WI38 (cell line): ENCODE measurements around the gene OMG.
"Not testable (repeated sequence)": the region's sequence is repeated elsewhere in the genome, so short reads cannot be mapped to it uniquely, and the experiment has no call there.

Experiments
- H3K4me3 ChIP-seq: 2 replicates; pipeline ENCODE4 v1.5.1; 2011; ENCODE audit warnings: low read depth, mild to moderate bottlenecking, control low read depth, low read length
- TF ChIP-seq, protein P1 (sequence below): IDR thresholded peaks from 2 replicates; pipeline ENCODE4 v1.5.1; 2012; ENCODE audit warnings: low read depth, mild to moderate bottlenecking, control low read depth, low read length

OMG gene

DNA sequence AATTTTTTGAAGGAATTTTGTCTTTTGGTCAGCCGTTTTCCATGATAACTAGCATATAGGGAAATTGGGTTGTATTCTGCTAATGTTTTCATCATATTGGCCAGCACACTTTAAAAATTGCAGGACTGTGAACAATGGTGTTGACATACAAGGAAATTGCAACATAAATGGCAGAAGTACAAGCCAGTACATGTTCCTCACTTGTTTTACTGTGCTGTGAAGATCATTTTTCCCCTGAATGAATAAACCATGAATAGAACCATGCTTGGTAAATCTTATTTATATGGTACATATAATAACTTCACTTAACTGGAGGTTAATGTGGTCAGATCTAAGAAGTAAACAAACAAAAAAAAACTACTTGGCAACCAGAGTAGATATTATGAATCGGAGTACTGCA, 22.8 kb downstream of the OMG start:
- TF ChIP-seq, protein P1, sequence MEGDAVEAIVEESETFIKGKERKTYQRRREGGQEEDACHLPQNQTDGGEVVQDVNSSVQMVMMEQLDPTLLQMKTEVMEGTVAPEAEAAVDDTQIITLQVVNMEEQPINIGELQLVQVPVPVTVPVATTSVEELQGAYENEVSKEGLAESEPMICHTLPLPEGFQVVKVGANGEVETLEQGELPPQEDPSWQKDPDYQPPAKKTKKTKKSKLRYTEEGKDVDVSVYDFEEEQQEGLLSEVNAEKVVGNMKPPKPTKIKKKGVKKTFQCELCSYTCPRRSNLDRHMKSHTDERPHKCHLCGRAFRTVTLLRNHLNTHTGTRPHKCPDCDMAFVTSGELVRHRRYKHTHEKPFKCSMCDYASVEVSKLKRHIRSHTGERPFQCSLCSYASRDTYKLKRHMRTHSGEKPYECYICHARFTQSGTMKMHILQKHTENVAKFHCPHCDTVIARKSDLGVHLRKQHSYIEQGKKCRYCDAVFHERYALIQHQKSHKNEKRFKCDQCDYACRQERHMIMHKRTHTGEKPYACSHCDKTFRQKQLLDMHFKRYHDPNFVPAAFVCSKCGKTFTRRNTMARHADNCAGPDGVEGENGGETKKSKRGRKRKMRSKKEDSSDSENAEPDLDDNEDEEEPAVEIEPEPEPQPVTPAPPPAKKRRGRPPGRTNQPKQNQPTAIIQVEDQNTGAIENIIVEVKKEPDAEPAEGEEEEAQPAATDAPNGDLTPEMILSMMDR = no peak
- no peak overlapping the region for H3K4me3 ChIP-seq

DNA sequence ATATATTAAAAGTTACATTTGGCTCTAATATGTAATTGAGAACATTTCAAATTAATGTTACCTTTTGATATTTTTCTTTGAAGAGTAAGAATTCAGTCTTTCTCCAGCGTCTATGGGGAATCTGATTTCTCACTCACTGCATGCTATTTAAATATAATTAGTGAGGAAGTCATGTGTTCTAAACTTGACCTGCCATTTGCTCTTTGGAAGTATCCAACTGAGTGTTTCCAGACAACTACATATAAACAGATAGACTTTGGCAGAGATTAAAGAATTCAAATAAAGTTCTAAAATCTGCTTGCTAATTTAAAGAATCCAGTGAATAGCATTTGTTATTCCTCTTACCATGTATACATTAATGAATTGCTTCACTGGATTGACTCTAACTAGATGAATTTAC, 23.5 kb downstream of the OMG start:
- TF ChIP-seq, protein P1 = no peak
- H3K4me3 ChIP-seq = no peak overlapping the region

DNA sequence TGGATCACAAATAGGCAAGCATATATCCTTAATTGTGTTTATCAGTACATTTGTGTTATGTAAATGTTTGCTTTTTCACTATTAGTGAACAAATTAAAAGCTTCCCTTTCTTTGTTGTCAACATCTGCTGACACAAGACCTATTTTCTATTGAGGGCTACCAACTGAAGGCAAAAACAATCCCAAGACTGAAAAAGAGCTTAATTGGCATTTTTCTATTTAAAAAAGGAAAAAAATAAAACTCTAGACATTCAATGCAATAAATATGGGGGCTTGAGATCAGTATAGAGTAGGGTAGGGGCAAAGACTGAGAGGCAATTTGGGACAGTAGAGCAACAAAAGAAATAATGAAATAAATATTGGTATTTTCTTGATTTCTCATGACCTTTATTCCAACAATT, 24.2 kb downstream of the OMG start:
- TF ChIP-seq, protein P1 = no peak
- no peak overlapping the region for H3K4me3 ChIP-seq

DNA sequence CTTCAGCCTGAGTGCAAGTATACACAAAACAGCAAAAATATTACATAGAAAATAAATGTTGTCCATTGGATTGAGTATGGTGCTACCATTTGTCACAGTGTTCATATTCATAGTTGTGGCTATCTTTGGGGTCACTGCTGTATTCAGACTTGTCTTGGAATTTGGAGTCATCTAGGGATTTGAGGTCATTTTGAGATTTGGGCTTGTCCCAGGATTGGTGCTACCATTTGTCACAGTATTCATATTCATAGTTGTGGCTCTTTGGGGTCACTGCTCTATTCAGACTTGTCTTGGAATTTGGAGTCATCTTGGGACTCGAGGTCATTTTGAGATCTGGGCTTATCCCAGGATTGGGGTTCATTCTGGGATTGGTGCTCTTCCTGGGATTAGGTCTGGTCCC, 24.8 kb downstream of the OMG start:
- TF ChIP-seq, protein P1 = no peak
- H3K4me3 ChIP-seq = no peak overlapping the region

DNA sequence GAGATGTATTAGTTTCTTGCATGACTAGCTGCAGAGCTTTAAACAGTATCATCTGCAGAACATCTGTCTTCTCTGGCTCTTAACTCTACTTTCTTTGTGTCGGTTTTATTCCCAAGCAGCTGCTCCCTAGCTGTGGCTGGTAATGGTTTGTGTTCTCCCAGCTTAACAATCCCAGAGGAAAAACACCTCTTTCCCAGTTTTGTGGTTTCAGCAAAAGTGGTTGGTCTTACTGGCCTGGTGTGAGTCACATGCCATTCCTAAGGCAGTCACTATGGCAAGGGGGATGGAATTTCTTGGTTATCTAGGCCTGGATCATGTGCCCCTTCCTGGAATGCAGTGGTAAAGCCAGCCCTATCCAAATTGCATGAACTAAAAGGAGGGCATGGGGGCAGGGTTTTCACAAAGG, 27.5 kb downstream of the OMG start:
- H3K4me3 ChIP-seq = no peak overlapping the region
- TF ChIP-seq, protein P1 = no peak

DNA sequence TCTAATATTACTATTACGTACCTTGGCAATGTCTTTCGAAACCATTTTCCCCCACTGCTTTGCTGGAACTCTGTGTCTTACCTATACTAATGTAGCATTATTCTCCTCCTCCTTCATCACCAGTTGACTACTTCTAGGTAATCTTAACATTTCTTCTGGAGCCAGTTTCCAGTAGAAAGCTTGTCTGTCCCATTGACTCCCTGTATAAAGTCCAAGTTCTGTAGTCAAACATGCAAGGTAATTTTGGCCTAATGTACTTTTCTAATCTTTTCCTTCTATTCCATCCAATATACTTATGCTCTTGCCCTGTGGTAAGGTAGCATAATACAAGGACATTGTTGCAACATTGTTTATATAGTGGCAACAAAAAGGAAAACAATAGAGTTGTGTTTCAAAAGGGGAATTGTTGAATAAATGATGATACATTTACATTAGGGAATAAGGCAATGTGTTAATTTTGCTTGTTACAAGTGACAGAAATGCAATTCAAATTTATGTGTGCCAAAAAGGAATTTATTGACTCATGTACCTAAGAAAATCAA, 27.9 kb downstream of the OMG start:
- no peak overlapping the region for H3K4me3 ChIP-seq
- TF ChIP-seq, protein P1 = no peak

DNA sequence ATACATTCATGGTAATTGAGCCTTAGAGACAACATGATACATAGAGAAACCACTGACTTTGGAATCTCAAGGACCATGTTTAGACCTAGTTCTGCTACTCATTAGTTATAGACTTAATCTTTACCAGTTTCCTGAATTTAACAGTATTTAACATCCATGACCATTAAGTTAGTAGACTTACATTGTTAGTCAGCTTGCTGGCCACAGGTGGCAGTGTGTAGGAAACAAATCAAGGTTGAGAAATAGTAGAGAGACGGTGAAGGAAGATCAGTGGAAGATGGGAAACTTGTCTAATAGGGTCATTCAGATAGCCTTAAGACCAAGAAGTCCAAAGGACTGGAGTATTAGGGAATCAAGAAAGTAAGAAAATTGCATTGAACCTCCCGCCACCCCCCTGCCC, 31.0 kb downstream of the OMG start:
- no peak overlapping the region for H3K4me3 ChIP-seq
- TF ChIP-seq, protein P1 = no peak

DNA sequence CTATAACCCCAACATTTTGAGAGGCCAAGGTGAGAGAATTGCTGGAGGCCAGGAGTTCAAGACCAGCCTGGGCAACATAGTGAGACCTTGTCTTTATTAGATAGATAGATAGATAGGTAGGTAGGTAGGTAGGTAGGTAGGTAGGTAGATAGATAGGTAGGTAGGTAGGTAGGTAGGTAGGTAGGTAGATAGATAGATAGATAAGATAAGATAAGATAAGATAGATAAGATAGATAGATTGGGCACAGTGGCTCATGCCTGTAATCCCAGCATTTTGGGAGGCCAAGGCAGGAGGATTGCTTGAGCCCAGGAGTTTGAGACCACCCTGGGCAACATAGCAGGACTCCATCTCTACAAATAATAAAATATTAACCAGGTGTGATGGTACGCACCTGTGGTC, 34.1 kb downstream of the OMG start:
- H3K4me3 ChIP-seq = not testable (repeated sequence)
